OCI-LY1 (cell line): ENCODE measurements around the gene NCOA4.

ENCODE experiments used
- H2AFZ ChIP-seq: fragments of 200-600 bp; sonication (generic), shearing (Covaris generic); 2 replicates; pipeline ENCODE4 v1.6.0; 2014; ENCODE audit warnings: antibody characterized with exemption, mild to moderate bottlenecking, low read length
- H3F3A ChIP-seq: fragments of 200-600 bp; sonication (generic), shearing (Covaris generic); 2 replicates; pipeline ENCODE4 v1.6.0; 2014; ENCODE audit warnings: mild to moderate bottlenecking, antibody characterized with exemption, low read length, moderate library complexity; ENCODE audit not compliant: insufficient read depth
- H3K27ac ChIP-seq: fragments of 200-600 bp; sonication (generic); 2 replicates; pipeline ENCODE4 v1.5.1; 2014; ENCODE audit warnings: low read length, mixed run types, mild to moderate bottlenecking, low read depth; ENCODE audit not compliant: poor library complexity, severe bottlenecking
- H3K27me3 ChIP-seq: fragments of 200-600 bp; sonication (generic); 2 replicates; pipeline ENCODE4 v1.6.0; 2014; ENCODE audit warnings: antibody characterized with exemption, mild to moderate bottlenecking, low read length, moderate library complexity; ENCODE audit not compliant: insufficient read depth
- H3K36me3 ChIP-seq: fragments of 200-600 bp; sonication (generic); 2 replicates; pipeline ENCODE4 v1.6.1; 2014; ENCODE audit warnings: mild to moderate bottlenecking, antibody characterized with exemption, low read length, moderate library complexity, mixed read lengths; ENCODE audit not compliant: insufficient read depth
- H3K4me1 ChIP-seq: fragments of 200-600 bp; sonication (generic); 2 replicates; pipeline ENCODE4 v1.5.1; 2014; ENCODE audit warnings: mild to moderate bottlenecking, low read length, moderate library complexity; ENCODE audit not compliant: insufficient read depth, severe bottlenecking
- H3K4me2 ChIP-seq: fragments of 200-600 bp; sonication (generic), shearing (Covaris generic); 2 replicates; pipeline ENCODE4 v1.6.1; 2014; ENCODE audit warnings: low read length
- H3K4me3 ChIP-seq: fragments of 200-600 bp; sonication (generic); 2 replicates; pipeline ENCODE4 v1.5.1; 2014; ENCODE audit warnings: low read length, low read depth, mild to moderate bottlenecking, mixed read lengths; ENCODE audit not compliant: poor library complexity, severe bottlenecking
- H3K79me2 ChIP-seq: fragments of 200-600 bp; shearing (Covaris generic); 2 replicates; pipeline ENCODE4 v1.6.1; 2016; ENCODE audit warnings: mixed run types, low read length, mixed read lengths; ENCODE audit not compliant: insufficient read depth
- H3K9ac ChIP-seq: fragments of 200-600 bp; sonication (generic), shearing (Covaris generic); 2 replicates; pipeline ENCODE4 v1.6.1; 2014; ENCODE audit warnings: mild to moderate bottlenecking, low read length, mixed read lengths
- H3K9me2 ChIP-seq: fragments of 200-600 bp; sonication (generic), shearing (Covaris generic); 2 replicates; pipeline ENCODE4 v1.6.1; 2014; ENCODE audit warnings: low read depth, mild to moderate bottlenecking, low read length, mixed read lengths
- H3K9me3 ChIP-seq: fragments of 200-600 bp; shearing (Covaris generic); 2 replicates; pipeline ENCODE4 v1.6.1; 2014; ENCODE audit warnings: low read length, mixed read lengths
- H4K20me1 ChIP-seq: fragments of 200-600 bp; sonication (generic), shearing (Covaris generic); 2 replicates; pipeline ENCODE4 v1.6.0; 2016; ENCODE audit warnings: mild to moderate bottlenecking, low read length; ENCODE audit not compliant: insufficient read depth
- EZH2 ChIP-seq: fragments of 200-600 bp; sonication (generic), shearing (Covaris generic); IDR thresholded peaks from 2 replicates; pipeline ENCODE4 v1.8.0; 2017; ENCODE audit warnings: borderline replicate concordance, mixed run types, mild to moderate bottlenecking, antibody characterized with exemption, low read length, moderate library complexity, mixed read lengths
- TF ChIP-seq, protein P1 (sequence below): fragments of 200-600 bp; sonication (generic), shearing (Covaris generic); IDR thresholded peaks from 2 replicates; pipeline ENCODE4 v1.5.1; 2017; ENCODE audit warnings: mild to moderate bottlenecking, antibody characterized with exemption, low read length, moderate library complexity, mixed read lengths

The NCOA4 gene

DNA sequence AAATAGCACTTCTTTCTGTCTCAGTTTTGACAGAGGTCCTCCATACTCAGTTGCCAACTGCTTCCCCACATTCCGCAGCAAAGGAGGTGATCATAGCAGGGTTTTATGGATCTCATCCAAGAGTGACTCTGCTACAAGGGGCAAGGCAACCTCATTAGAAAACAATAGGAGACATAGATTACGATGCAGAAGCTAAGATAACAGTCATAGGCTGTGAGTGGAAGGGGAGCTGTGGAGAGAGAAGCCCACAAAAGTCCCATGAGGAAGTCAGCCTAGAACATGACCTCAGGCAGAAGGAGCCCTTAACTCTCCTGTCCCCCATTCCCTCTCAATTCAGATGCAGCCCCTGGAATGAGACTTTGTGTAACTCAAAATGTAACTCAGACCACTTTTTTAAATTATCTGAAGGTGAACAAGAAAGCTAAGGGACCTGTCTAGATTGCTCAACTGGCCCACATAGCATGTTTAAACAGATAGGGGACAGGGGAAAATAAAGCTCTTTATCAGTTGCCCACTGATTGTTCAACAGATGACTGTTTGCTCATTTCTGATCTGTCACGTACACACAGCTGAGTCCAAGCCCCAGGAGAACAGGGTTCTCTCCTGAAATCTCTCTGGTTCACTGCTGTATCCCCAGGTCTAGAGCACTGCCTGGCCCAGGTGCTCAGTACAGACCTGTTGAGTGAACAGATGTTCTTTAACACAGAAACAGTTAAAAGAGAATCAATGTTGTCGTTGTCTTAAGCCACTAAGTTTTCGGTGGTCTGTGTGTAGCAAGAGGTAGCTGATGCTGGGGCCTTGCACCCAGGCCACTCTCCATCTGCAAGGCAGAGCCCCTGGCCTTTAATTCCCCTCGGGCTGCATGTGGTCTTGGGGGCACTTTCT lies 1.5 kb upstream of the NCOA4 start:
- Histone ChIP-seq H3K4me1 (peaks cover 29% of the 10 kb centered on the region), H3K9ac (no peak overlapping the region), H4K20me1 (peaks cover 3% of the 10 kb centered on the region; the same call in 1 of the 2 replicates), H3K36me3 (peaks cover 4% of the 10 kb centered on the region; the same call in 1 of the 2 replicates), H3K4me3 (no peak overlapping the region), H3F3A (no peaks in the 10 kb centered on the region), H3K4me2 (no peak overlapping the region), H3K79me2 (peaks cover 33% of the 10 kb centered on the region), H2AFZ (peak overlapping the region; percentile 68; the same call in 1 of the 2 replicates), H3K9me2 (no peaks in the 10 kb centered on the region), H3K27me3 (no peaks in the 10 kb centered on the region), H3K9me3 (no peaks in the 10 kb centered on the region), H3K27ac (no peak overlapping the region)
- no peak for TF ChIP-seq EZH2
- TF ChIP-seq, protein P1, sequence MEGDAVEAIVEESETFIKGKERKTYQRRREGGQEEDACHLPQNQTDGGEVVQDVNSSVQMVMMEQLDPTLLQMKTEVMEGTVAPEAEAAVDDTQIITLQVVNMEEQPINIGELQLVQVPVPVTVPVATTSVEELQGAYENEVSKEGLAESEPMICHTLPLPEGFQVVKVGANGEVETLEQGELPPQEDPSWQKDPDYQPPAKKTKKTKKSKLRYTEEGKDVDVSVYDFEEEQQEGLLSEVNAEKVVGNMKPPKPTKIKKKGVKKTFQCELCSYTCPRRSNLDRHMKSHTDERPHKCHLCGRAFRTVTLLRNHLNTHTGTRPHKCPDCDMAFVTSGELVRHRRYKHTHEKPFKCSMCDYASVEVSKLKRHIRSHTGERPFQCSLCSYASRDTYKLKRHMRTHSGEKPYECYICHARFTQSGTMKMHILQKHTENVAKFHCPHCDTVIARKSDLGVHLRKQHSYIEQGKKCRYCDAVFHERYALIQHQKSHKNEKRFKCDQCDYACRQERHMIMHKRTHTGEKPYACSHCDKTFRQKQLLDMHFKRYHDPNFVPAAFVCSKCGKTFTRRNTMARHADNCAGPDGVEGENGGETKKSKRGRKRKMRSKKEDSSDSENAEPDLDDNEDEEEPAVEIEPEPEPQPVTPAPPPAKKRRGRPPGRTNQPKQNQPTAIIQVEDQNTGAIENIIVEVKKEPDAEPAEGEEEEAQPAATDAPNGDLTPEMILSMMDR, result no peak

DNA sequence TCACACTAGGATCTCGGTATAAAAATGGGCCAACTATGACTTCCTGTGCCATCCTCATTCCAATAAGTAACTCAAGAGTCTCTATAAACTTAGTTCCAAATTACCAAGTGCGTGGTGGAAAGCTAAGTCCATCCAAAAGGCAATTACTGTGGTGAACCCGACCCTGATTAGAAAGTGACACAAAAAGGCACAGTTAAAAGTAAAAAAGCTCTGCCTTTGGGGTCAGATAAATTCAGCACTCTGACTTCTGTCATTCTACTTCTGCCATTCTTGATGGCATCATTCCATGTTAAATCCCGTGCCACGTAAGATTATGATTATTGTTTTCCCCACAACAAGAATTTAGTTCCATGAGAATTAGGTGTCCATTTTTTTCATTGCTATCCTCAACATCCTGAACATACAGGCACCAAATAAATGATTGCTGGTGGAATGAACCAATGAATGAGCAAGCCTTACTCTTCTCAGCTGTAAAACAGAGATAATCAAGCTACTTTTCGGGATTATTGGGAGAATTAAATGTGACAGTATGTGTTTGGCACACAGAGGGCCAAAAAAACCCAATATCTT lies 877 bp downstream of the NCOA4 start:
- Histone ChIP-seq H3K4me3 (peak overlapping the region; percentile 92), H3K9me2 (no peaks in the 10 kb centered on the region), H3K36me3 (peaks cover 17% of the 10 kb centered on the region; the same call in 1 of the 2 replicates), H3K79me2 (peaks cover 56% of the 10 kb centered on the region), H3K27ac (peak overlapping the region; percentile 40), H2AFZ (no peak overlapping the region), H4K20me1 (peaks cover 3% of the 10 kb centered on the region; the same call in 1 of the 2 replicates), H3F3A (no peaks in the 10 kb centered on the region), H3K4me2 (peak overlapping the region; percentile 94), H3K9ac (peak overlapping the region; percentile 92), H3K27me3 (no peaks in the 10 kb centered on the region), H3K9me3 (no peaks in the 10 kb centered on the region), H3K4me1 (peaks cover 29% of the 10 kb centered on the region)
- TF ChIP-seq EZH2, result no peak

DNA sequence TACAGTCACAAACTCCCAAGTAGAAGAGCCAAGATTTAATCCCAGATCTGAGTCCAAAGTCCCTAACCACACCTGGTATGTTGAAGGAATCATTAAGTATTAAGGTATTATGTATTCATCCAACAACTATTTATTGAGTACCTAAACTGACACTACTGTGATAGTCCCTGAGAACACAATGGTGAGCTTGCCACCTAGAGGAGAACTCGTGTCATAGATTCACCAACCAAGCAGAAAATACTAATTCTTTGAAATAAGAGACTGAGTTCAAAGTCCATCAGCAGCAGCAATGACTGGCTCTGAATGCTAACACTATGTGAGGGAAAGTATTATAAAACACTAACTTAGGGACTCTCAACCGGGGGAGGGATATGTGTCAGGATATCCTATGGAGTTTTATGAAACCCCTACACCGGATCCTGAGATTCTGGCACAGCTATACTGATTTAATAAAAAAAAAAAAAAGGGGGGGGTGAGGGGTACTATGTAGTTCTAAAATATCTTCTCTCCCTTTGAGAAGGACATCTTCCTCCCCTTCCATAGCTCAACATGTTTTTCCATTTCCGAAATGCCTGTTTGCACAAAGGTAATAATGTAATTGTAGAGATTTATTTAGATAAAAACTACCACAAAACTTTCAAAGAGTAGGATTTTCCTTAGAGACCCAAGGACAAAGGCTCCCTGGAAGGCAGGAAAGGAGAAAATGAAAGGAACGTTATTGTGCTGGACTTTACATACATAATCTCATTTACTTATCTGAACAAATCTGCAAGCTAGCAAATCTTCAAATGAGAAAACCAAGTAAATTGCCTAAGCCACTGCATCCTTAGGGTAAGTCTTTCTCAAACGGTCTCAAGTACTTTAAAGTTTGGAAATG lies 1.6 kb downstream of the NCOA4 start:
- peaks cover 3% of the 10 kb centered on the region; the same call in 1 of the 2 replicates for H4K20me1 ChIP-seq
- H3K4me1 ChIP-seq, result peaks cover 33% of the 10 kb centered on the region
- peak overlapping the region; percentile 92 for H3K9ac ChIP-seq
- no peaks in the 10 kb centered on the region for H3K27me3 ChIP-seq
- peak overlapping the region; percentile 92 for H3K4me3 ChIP-seq
- no peaks in the 10 kb centered on the region for H3K9me2 ChIP-seq
- H3K27ac ChIP-seq, result peak overlapping the region; percentile 40
- H3K4me2 ChIP-seq, result peak overlapping the region; percentile 94
- peaks cover 63% of the 10 kb centered on the region for H3K79me2 ChIP-seq
- H2AFZ ChIP-seq, result no peak overlapping the region
- no peaks in the 10 kb centered on the region for H3F3A ChIP-seq
- H3K9me3 ChIP-seq, result no peaks in the 10 kb centered on the region
- peaks cover 17% of the 10 kb centered on the region; the same call in 1 of the 2 replicates for H3K36me3 ChIP-seq
- TF ChIP-seq, protein P1, result peak; percentile 80
- no peak for TF ChIP-seq EZH2
